Neural progenitor cell (in vitro differentiated cells): Measurements from ENCODE around the gene PTPRG.

Experiments
- CTCF ChIP-seq: fragments of 200-600 bp; sonication (generic); IDR thresholded peaks from 2 replicates; pipeline ENCODE4 v1.5.1; 2017; ENCODE audit warnings: antibody characterized with exemption, mild to moderate bottlenecking
- EZH2 ChIP-seq: fragments of 200-600 bp; sonication (generic); IDR thresholded peaks from 2 replicates; pipeline ENCODE4 v1.6.1; 2017; ENCODE audit warnings: antibody characterized with exemption, mild to moderate bottlenecking, moderate library complexity
- EZH2phosphoT487 ChIP-seq: fragments of 200-600 bp; sonication (generic); IDR thresholded peaks from 2 replicates; pipeline ENCODE4 v1.6.1; 2017; ENCODE audit warnings: antibody characterized with exemption

- TF ChIP-seq CTCF (no peak), EZH2 (no peak), EZH2phosphoT487 (no peak)
Measured at GRCh38 chr3:61922118-61922517, 360.7 kb downstream of the PTPRG start.
